Stimulated activated CD4-positive, alpha-beta T cell treated with anti-CD3 and anti-CD28 coated beads, Interleukin-4, amount 100 ng/mL, for 4 hours (primary cell): Measurements from ENCODE around the gene NUMA1.

ENCODE experiments used
- DNase-seq, 2 experiments: peaks; one replicate each; pipeline ENCODE4 v3.0.0-alpha.2; 2020

The NUMA1 gene

GRCh38 chr11:71998061-71998460, 82.3 kb downstream of the NUMA1 start:
- DNase-seq: no peak

GRCh38 chr11:71997594-71997993, 82.7 kb downstream of the NUMA1 start:
- no peak for DNase-seq

- no peak for DNase-seq
Measured at GRCh38 chr11:71996946-71997345, 83.4 kb downstream of the NUMA1 start.

GRCh38 chr11:71996517-71996916, 83.8 kb downstream of the NUMA1 start:
- no peak for DNase-seq

- DNase-seq: no peak
Measured at GRCh38 chr11:71995726-71996291, 84.5 kb downstream of the NUMA1 start.

GRCh38 chr11:71994786-71995185, 85.6 kb downstream of the NUMA1 start:
- no peak for DNase-seq

- no peak for DNase-seq
Measured at GRCh38 chr11:71992136-71992730, 88.1 kb downstream of the NUMA1 start.

- no peak for DNase-seq
Measured at GRCh38 chr11:71991494-71991893, 88.8 kb downstream of the NUMA1 start.

GRCh38 chr11:71990701-71991100, 89.6 kb downstream of the NUMA1 start:
- DNase-seq: no peak

GRCh38 chr11:71988050-71988449, 92.3 kb downstream of the NUMA1 start:
- DNase-seq: no peak

GRCh38 chr11:71987521-71987920, 92.8 kb downstream of the NUMA1 start:
- no peak for DNase-seq

GRCh38 chr11:71986131-71986530, 94.2 kb downstream of the NUMA1 start:
- DNase-seq: no peak

GRCh38 chr11:71979602-71980001, 100.7 kb downstream of the NUMA1 start:
- no peak for DNase-seq

- no peak for DNase-seq
Measured at GRCh38 chr11:71979094-71979493, 101.2 kb downstream of the NUMA1 start.

- peak; percentile 30 to 31 for DNase-seq
Measured at GRCh38 chr11:71977743-71978418, 102.5 kb downstream of the NUMA1 start.

- DNase-seq: no peak
Measured at GRCh38 chr11:71977090-71977489, 103.3 kb downstream of the NUMA1 start.

- DNase-seq: no peak
Measured at GRCh38 chr11:71976551-71976950, 103.8 kb downstream of the NUMA1 start.

- DNase-seq: no peak
Measured at GRCh38 chr11:71971680-71972079, 108.7 kb downstream of the NUMA1 start.

- no peak for DNase-seq
Measured at GRCh38 chr11:71964641-71965040, 115.7 kb downstream of the NUMA1 start.

- DNase-seq: no peak
Measured at GRCh38 chr11:71963468-71963867, 116.9 kb downstream of the NUMA1 start.

GRCh38 chr11:71962428-71963038, 117.8 kb downstream of the NUMA1 start:
- no peak for DNase-seq

GRCh38 chr11:71955898-71956456, 124.4 kb downstream of the NUMA1 start:
- DNase-seq: no peak
